GM23338 (cell line): ENCODE measurements around the gene CEACAM21. TPM values are rescaled to one million over a fixed set of nuclear protein-coding genes. Genes with fewer than 3 reads are reported as not detected.

ENCODE experiments used
- ATAC-seq: fragments of 200-7000 bp; cut with Tn5 transposase; 3 replicates; pipeline ENCODE4 v1.9.1; 2020
- DNase-seq: peaks from one replicate; pipeline ENCODE4 v3.0.0-alpha.2; 2015; ENCODE audit warnings: low spot score
- H2AFZ ChIP-seq: fragments of 200-600 bp; sonication (generic); 2 replicates; pipeline ENCODE4 v1.8.0; 2016; ENCODE audit warnings: antibody characterized with exemption, mild to moderate bottlenecking, moderate library complexity
- H3F3A ChIP-seq: fragments of 200-600 bp; sonication (generic); replicated peaks from 2 replicates; pipeline ENCODE4 v1.8.0; 2017; ENCODE audit warnings: antibody characterized with exemption, mixed run types, low read depth
- H3K27ac ChIP-seq: fragments of 200-600 bp; sonication (generic); 2 replicates; pipeline ENCODE4 v1.6.1; 2016; ENCODE audit warnings: low read depth
- H3K27me3 ChIP-seq: fragments of 200-600 bp; sonication (generic); 2 replicates; pipeline ENCODE4 v1.8.0; 2016; ENCODE audit warnings: mild to moderate bottlenecking, mixed run types, moderate library complexity; ENCODE audit not compliant: insufficient read depth
- H3K36me3 ChIP-seq: fragments of 200-600 bp; sonication (generic); 2 replicates; pipeline ENCODE4 v1.8.0; 2016; ENCODE audit warnings: mild to moderate bottlenecking; ENCODE audit not compliant: insufficient read depth
- H3K4me1 ChIP-seq: fragments of 200-600 bp; sonication (generic); 2 replicates; pipeline ENCODE4 v1.8.0; 2016; ENCODE audit warnings: mild to moderate bottlenecking, moderate library complexity; ENCODE audit not compliant: insufficient read depth
- H3K4me2 ChIP-seq: fragments of 200-600 bp; sonication (generic); 2 replicates; pipeline ENCODE4 v1.7.1; 2017; ENCODE audit warnings: mixed run types
- H3K4me3 ChIP-seq: fragments of 200-600 bp; sonication (generic); 2 replicates; pipeline ENCODE4 v1.6.1; 2016; ENCODE audit warnings: mixed run types
- H3K79me2 ChIP-seq: fragments of 200-600 bp; sonication (generic); replicated peaks from 2 replicates; pipeline ENCODE4 v1.8.0; 2017; ENCODE audit warnings: mild to moderate bottlenecking; ENCODE audit not compliant: insufficient read depth
- H3K9me2 ChIP-seq: fragments of 200-600 bp; sonication (generic); 2 replicates; pipeline ENCODE4 v1.8.0; 2017; ENCODE audit not compliant: insufficient read depth
- H4K20me1 ChIP-seq: fragments of 200-600 bp; sonication (generic); replicated peaks from 2 replicates; pipeline ENCODE4 v1.8.0; 2017; ENCODE audit warnings: mild to moderate bottlenecking; ENCODE audit not compliant: insufficient read depth
- H3K27ac Mint-ChIP-seq: 2 replicates; pipeline ENCODE4 v1.8.0; 2020; ENCODE audit warnings: inconsistent platforms, mild to moderate bottlenecking, moderate library complexity, mixed read lengths
- H3K27me3 Mint-ChIP-seq: 3 replicates; pipeline ENCODE4 v1.8.0; 2022; ENCODE audit warnings: low read depth, mild to moderate bottlenecking, moderate library complexity, mixed read lengths, inconsistent platforms; ENCODE audit not compliant: insufficient read depth, poor library complexity
- H3K36me3 Mint-ChIP-seq: 3 replicates; pipeline ENCODE4 v1.8.0; 2021; ENCODE audit warnings: low read depth, mild to moderate bottlenecking, inconsistent platforms, moderate library complexity, mixed read lengths
- H3K4me1 Mint-ChIP-seq: 3 replicates; pipeline ENCODE4 v1.8.0; 2020; ENCODE audit warnings: mild to moderate bottlenecking, inconsistent platforms, mixed read lengths
- H3K4me3 Mint-ChIP-seq: 3 replicates; pipeline ENCODE4 v1.8.0; 2021; ENCODE audit warnings: moderate library complexity, mild to moderate bottlenecking, inconsistent platforms, mixed read lengths
- H3K9me3 Mint-ChIP-seq: 3 replicates; pipeline ENCODE4 v1.8.0; 2020; ENCODE audit warnings: moderate library complexity, mild to moderate bottlenecking, inconsistent platforms, mixed read lengths
- CREB1 ChIP-seq: fragments of 250-450 bp; sonication (Bioruptor Pico); IDR thresholded peaks from 2 replicates; pipeline ENCODE4 v1.5.0; 2020; ENCODE audit warnings: low read depth, mild to moderate bottlenecking, moderate library complexity
- CTCF ChIP-seq, 2 experiments: fragments of 200-600 bp in 1 of 2; sonication (generic) in 1 of 2; conservative IDR thresholded peaks; 2 replicates each; pipeline versions ENCODE4 v1.5.1 to v1.6.1; 2016 to 2017; ENCODE audit warnings: antibody characterized with exemption in 2 of 2, low read depth in 2 of 2, mild to moderate bottlenecking in 2 of 2, moderate library complexity in 1 of 2
- ETS1 ChIP-seq: IDR thresholded peaks from 2 replicates; pipeline ENCODE4 v1.6.1; 2016; ENCODE audit warnings: antibody characterized with exemption
- EZH2 ChIP-seq: fragments of 200-600 bp; sonication (generic); IDR thresholded peaks from one replicate; pipeline ENCODE4 v1.8.0; 2017; ENCODE audit warnings: antibody characterized with exemption, mild to moderate bottlenecking, low read depth; ENCODE audit not compliant: unreplicated experiment
- EZH2phosphoT487 ChIP-seq: fragments of 200-600 bp; sonication (generic); IDR thresholded peaks from one replicate; pipeline ENCODE4 v1.8.1; 2018; ENCODE audit warnings: antibody characterized with exemption; ENCODE audit not compliant: unreplicated experiment
- JUNB ChIP-seq: IDR thresholded peaks from one replicate; pipeline ENCODE4 v1.6.1; 2016; ENCODE audit warnings: antibody characterized with exemption; ENCODE audit not compliant: unreplicated experiment
- NANOG ChIP-seq: IDR thresholded peaks from 2 replicates; pipeline ENCODE4 v1.6.1; 2016; ENCODE audit warnings: antibody characterized with exemption, borderline replicate concordance
- POLR2AphosphoS5 ChIP-seq: IDR thresholded peaks from 2 replicates; pipeline ENCODE4 v1.6.1; 2016; ENCODE audit warnings: antibody characterized with exemption, low read depth
- REST ChIP-seq: IDR thresholded peaks from one replicate; pipeline ENCODE4 v1.6.1; 2018; ENCODE audit warnings: antibody characterized with exemption; ENCODE audit not compliant: unreplicated experiment
- STAT1 ChIP-seq: IDR thresholded peaks from one replicate; pipeline ENCODE4 v1.6.1; 2016; ENCODE audit warnings: antibody characterized with exemption; ENCODE audit not compliant: unreplicated experiment
- ZNF114 ChIP-seq: fragments of 250-450 bp; sonication (Bioruptor Pico); IDR thresholded peaks from 2 replicates; pipeline ENCODE4 v1.5.0; 2020; ENCODE audit warnings: mild to moderate bottlenecking, moderate library complexity
- ZNF331 ChIP-seq: fragments of 250-450 bp; sonication (Bioruptor Pico); IDR thresholded peaks from 2 replicates; pipeline ENCODE4 v1.5.0; 2020; ENCODE audit warnings: low read depth, mild to moderate bottlenecking, moderate library complexity
- polyA plus RNA-seq: library from polyadenylated mRNA; unstranded; fragments of >200 nt; fragmentation: Nextera tagmentation; extraction: Ambion mirVana; gene quantifications from 2 replicates; pipeline ENCODE4 v1.2.1, GENCODE V29; 2016
- total RNA-seq: library from RNA; depleted of rRNA; stranded (reverse); fragments of >200 nt; shearing (Covaris generic); gene quantifications from 2 replicates; pipeline ENCODE4 v1.2.3, GENCODE V29; 2014

The CEACAM21 gene
- total and polyA plus RNA-seq, 2 experiments from 2014 or later, result not detected

- no peak for TF ChIP-seq JUNB
- no peak for TF ChIP-seq POLR2AphosphoS5
- TF ChIP-seq STAT1, result no peak
- TF ChIP-seq ZNF331, result no peak
- no peak for TF ChIP-seq ETS1
- no peak for TF ChIP-seq CREB1 (CRISPR knock-in tag)
- TF ChIP-seq EZH2phosphoT487, result no peak
- TF ChIP-seq CTCF (conservative IDR thresholded peaks at IDR 0.05; ENCODE audit: low read depth in 2 of 2), result no peak
- no peak for TF ChIP-seq EZH2
These were observed 44.2 kb downstream of the CEACAM21 start (continued) for GRCh38 chr19:41620171-41620570.

- Mint-ChIP-seq H3K36me3 (no peaks in the 10 kb centered on the region), H3K9me3 (no peaks in the 10 kb centered on the region), H3K4me3 (no peak overlapping the region)
- no peak for TF ChIP-seq CREB1 (CRISPR knock-in tag)
- no peak for TF ChIP-seq CTCF (conservative IDR thresholded peaks at IDR 0.05; ENCODE audit: low read depth in 2 of 2)
- no peak for TF ChIP-seq JUNB
- no peak for TF ChIP-seq ZNF114 (CRISPR knock-in tag)
- no peak for TF ChIP-seq STAT1
- no peak for TF ChIP-seq EZH2phosphoT487
- no peak for TF ChIP-seq EZH2
- TF ChIP-seq ETS1, result no peak
- TF ChIP-seq NANOG, result no peak
- no peak for TF ChIP-seq REST
- no peak for TF ChIP-seq ZNF331
These were observed 45.3 kb downstream of the CEACAM21 start for GRCh38 chr19:41621226-41621625.

More at GRCh38 chr19:41621226-41621625, 45.3 kb downstream of the CEACAM21 start:
- H3K27me3 ChIP-seq, result no peaks in the 10 kb centered on the region
- H3K4me3 ChIP-seq, result no peak overlapping the region
- no peak overlapping the region for H3K27ac ChIP-seq
- ATAC-seq (no peak), DNase-seq (no peak)
- no peaks in the 10 kb centered on the region for H3K4me1 ChIP-seq
- H3K9me2 ChIP-seq, result no peaks in the 10 kb centered on the region
- H3K4me1 Mint-ChIP-seq, result no peaks in the 10 kb centered on the region; the same call in 2 of the 3 replicates
- H3K36me3 ChIP-seq, result no peaks in the 10 kb centered on the region
- no peak overlapping the region for H2AFZ ChIP-seq
- no peak overlapping the region for H3K27ac Mint-ChIP-seq
- H3F3A ChIP-seq, result no peaks in the 10 kb centered on the region
- H3K27me3 Mint-ChIP-seq, result peaks cover 14% of the 10 kb centered on the region
- no peaks in the 10 kb centered on the region for H4K20me1 ChIP-seq
- no peak overlapping the region for H3K4me2 ChIP-seq
- no peaks in the 10 kb centered on the region for H3K79me2 ChIP-seq
